IPS DF 6.9 (cell line): ENCODE results near the gene ADSS2.
A peak's percentile ranks its signal among the peaks of the same experiment; 100 is the strongest.

ENCODE experiments used
- DNase-seq: peaks from one replicate; pipeline ENCODE4 v3.0.0-alpha.2; 2013; ENCODE audit warnings: low read depth, low spot score
- H3K27ac ChIP-seq: one replicate; pipeline ENCODE4 v1.5.1; 2013; ENCODE audit warnings: low read length, control low read depth
- H3K27me3 ChIP-seq: 2 replicates; pipeline ENCODE4 v1.6.1; 2013; ENCODE audit warnings: mild to moderate bottlenecking, low read length; ENCODE audit not compliant: control insufficient read depth, insufficient read depth
- H3K36me3 ChIP-seq: 2 replicates; pipeline ENCODE4 v1.6.1; 2013; ENCODE audit warnings: low read length; ENCODE audit not compliant: control insufficient read depth, insufficient read depth
- H3K4me1 ChIP-seq: 2 replicates; pipeline ENCODE4 v1.6.1; 2013; ENCODE audit warnings: low read length; ENCODE audit not compliant: control insufficient read depth, insufficient read depth
- H3K4me3 ChIP-seq: 2 replicates; pipeline ENCODE4 v1.5.1; 2013; ENCODE audit warnings: mild to moderate bottlenecking, low read length
- H3K9me3 ChIP-seq: 2 replicates; pipeline ENCODE4 v1.6.1; 2013; ENCODE audit warnings: low read length, inconsistent platforms; ENCODE audit not compliant: control insufficient read depth, insufficient read depth
- WGBS: extraction: QIAGEN DNeasy Blood & Tissue Kit; methylation state at CpG from one replicate; pipeline ENCODE4 v1.1.7; 2013; ENCODE audit warnings: mixed read lengths, missing lambda C conversion rate; ENCODE audit not compliant: insufficient read length, insufficient coverage; 5-methylcytosine and 5-hydroxymethylcytosine counted together

ADSS2 gene

DNA sequence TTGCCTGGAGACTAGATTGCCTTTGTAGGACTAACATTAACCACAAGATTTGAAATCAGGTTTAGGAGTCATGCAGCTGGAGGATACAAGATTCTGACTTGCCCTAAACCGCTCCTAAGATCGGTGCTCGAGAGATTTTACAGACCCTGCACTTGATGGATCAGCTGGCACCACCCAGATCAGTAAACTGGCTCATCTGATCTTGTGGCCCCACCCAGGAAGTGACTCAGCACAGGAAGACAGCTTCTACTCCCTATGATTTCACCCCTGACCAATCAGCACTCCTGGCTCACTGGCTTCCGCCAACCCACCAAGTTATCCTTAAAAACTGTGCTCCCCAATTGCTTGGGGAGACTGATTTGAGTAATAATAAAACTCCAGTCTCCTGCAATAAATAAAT lies 8.5 kb upstream of the ADSS2 start:
- H3K27ac ChIP-seq, result no peak overlapping the region
- WGBS, result no CpG with 5 or more reads among the region's 4 CpGs
- DNase-seq, result no peak

DNA sequence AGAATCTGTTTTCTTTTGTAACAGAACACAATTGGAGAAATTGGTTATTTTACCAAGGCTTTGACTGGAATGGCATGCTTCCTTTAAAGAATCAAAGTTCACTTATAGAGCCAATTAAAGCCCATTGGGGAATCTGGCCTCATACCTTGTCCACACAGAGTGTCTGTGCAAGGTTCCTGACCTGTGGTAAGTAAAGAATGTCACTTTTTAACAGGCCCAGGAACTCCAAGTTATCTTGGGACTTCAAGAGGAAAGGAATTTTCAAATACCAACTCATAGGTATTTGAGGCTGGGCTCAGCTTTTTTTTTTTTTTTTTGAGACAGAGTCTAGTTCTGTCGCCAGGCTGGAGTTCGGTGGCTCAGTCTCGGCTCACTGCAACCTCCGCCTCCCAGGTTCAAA lies 7.1 kb upstream of the ADSS2 start:
- no CpG with 5 or more reads among the region's 4 CpGs for WGBS
- DNase-seq, result no peak
- Histone ChIP-seq H3K27me3 (no peaks in the 10 kb centered on the region), H3K4me1 (peaks cover 5% of the 10 kb centered on the region; the same call in 1 of the 2 replicates), H3K9me3 (no peaks in the 10 kb centered on the region; the same call in 1 of the 2 replicates), H3K4me3 (no peak overlapping the region), H3K27ac (no peak overlapping the region), H3K36me3 (no peaks in the 10 kb centered on the region; the same call in 1 of the 2 replicates)

More for the DNA sequence above, 8.5 kb upstream of the ADSS2 start:
- no peaks in the 10 kb centered on the region for H3K27me3 ChIP-seq
- H3K4me1 ChIP-seq, result peaks cover 3% of the 10 kb centered on the region; the same call in 1 of the 2 replicates
- H3K36me3 ChIP-seq, result no peaks in the 10 kb centered on the region; the same call in 1 of the 2 replicates
- no peak overlapping the region for H3K4me3 ChIP-seq
- no peaks in the 10 kb centered on the region; the same call in 1 of the 2 replicates for H3K9me3 ChIP-seq

DNA sequence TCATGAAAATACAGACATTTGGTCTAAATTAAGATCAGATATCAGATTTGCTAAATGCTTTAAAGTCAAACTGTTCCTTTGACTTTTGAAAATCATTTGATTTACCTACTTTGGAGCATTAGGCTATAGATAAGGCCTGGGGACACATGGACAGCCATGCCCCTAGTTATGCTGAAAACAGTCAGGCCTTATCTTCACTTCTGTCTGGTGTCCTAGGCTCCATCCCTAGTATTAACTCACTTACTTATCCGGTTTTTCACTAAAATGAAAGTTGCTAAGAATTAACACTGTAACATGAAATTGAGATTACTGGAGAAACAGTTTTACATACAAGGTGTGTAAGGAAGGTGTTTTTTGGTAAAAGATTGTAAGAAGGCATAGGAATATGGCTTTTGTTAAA lies 4.9 kb upstream of the ADSS2 start:
- Histone ChIP-seq H3K27ac (no peak overlapping the region), H3K4me1 (peaks cover 7% of the 10 kb centered on the region), H3K9me3 (no peaks in the 10 kb centered on the region; the same call in 1 of the 2 replicates), H3K36me3 (no peaks in the 10 kb centered on the region; the same call in 1 of the 2 replicates), H3K4me3 (no peak overlapping the region), H3K27me3 (no peaks in the 10 kb centered on the region)
- no peak for DNase-seq
- no CpG with 5 or more reads among the region's 1 CpG for WGBS

DNA sequence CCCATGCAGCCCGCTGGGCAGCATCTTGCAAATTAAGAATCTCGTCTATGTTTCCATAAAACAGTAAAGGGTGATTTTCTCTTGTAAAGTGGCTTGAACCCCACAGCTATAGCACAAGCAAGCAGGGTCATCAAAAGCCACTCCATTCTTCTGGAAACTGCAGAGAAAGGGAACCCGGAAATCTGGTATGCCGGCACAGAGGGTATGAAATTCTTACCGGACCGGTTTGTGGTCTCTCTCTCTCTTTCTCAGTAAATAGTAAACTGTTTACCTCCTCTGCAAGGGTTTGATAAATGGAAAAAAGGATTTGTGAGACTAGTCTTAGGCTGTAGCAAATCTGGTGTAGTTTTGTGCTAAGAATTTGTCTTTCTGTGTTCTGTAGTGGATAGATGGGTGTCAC lies 2.7 kb upstream of the ADSS2 start:
- WGBS, result no CpG with 5 or more reads among the region's 6 CpGs
- H3K9me3 ChIP-seq, result no peaks in the 10 kb centered on the region
- H3K27ac ChIP-seq, result no peak overlapping the region
- no peaks in the 10 kb centered on the region; the same call in 1 of the 2 replicates for H3K36me3 ChIP-seq
- DNase-seq, result no peak
- no peaks in the 10 kb centered on the region for H3K27me3 ChIP-seq
- peaks cover 7% of the 10 kb centered on the region for H3K4me1 ChIP-seq
- no peak overlapping the region for H3K4me3 ChIP-seq

DNA sequence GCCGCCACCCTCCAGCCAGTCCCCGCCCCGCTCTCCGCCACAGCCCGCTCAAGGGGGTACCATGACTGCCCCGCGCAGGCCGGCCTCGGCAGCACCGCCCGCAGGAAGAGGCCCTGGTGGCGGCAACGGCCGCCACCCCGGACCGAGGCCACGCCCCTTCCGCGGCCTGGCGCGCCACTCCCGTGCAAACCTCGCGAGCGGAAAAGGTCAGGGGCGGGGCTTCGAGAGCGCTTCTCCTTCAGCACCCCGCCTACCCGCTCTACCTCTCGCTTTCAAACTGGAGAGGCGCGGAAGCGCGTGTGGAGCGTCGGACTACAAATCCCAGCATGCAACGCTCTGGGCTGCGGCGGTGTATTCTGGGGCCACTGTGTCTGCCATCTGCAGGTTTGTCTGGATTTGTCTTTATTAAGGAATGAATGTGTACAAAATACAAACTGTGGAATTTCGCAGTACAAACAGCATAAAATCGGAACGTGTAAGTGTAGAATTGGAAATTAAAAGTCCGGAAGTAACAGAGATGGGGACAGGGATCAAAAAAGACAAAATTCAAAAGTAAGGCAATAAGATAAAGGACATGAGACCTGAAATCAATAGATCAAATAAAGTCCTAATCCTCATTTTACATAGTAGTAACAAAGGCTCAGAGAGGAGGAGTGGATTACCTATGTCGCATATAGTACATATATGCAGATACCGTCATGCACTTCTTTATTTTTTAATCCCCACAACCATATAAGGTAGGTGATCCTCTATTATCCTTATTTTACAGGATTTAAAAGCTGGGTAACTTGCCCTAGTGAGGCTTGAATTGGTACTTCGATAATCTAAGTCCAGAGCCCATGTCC lies 464 bp upstream of the ADSS2 start:
- peak; percentile 97 for DNase-seq
- H3K4me3 ChIP-seq, result peak overlapping the region; percentile 94; the same call in 1 of the 2 replicates
- peaks cover 7% of the 10 kb centered on the region for H3K4me1 ChIP-seq
- no peaks in the 10 kb centered on the region for H3K27me3 ChIP-seq
- no peaks in the 10 kb centered on the region; the same call in 1 of the 2 replicates for H3K36me3 ChIP-seq
- H3K27ac ChIP-seq, result no peak overlapping the region
- no peaks in the 10 kb centered on the region for H3K9me3 ChIP-seq
- WGBS, result no CpG with 5 or more reads among the region's 47 CpGs

DNA sequence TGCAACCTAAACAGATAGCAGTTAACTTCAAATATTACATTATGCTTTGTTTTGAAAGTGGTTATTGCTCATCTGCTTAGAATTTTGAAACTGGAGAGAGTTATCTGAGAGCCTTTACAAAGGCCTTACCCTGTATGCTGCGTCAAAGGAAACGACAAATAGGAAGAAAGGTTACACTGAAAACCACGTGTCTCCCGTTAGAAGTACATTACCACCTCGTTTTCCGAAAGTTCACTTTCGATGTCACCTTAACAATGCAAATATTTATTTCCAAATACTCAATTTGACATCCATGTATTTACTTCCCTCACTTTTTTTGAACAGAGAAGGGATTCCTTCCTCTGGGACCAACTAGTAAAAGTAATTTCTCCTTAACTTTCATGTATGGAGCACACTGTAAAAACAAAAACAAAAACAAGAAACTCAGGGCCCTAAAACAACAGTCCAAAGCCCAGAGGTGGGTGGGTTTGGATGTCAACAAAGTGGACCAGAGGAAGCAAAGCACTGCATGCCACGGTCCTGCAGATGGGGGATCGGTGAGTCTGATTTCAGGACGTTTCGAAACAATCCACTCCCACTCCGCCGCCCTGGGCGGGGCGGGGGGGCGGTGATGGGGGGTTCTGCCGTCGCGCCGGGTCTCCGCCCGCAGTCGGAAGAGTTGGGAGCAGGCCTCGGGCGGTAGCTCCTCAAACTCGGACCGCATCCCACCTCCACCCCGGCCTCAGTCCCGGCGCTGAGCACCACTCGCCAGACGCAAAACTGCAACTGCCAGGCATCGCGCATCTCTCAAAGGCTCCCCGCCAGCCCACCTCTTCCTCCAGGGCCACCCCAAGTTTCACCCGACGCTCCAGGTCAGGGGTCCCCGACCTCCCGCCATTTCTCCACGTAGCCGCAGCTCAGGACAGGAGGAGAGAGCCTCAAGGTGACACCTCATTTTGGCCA lies 841 bp downstream of the ADSS2 start:
- peaks cover 4% of the 10 kb centered on the region for H3K4me1 ChIP-seq
- no peaks in the 10 kb centered on the region for H3K9me3 ChIP-seq
- H3K27me3 ChIP-seq, result no peaks in the 10 kb centered on the region
- no peak overlapping the region for H3K27ac ChIP-seq
- peak overlapping the region; percentile 94 for H3K4me3 ChIP-seq
- no peaks in the 10 kb centered on the region; the same call in 1 of the 2 replicates for H3K36me3 ChIP-seq
- DNase-seq, result no peak
- no CpG with 5 or more reads among the region's 41 CpGs for WGBS

DNA sequence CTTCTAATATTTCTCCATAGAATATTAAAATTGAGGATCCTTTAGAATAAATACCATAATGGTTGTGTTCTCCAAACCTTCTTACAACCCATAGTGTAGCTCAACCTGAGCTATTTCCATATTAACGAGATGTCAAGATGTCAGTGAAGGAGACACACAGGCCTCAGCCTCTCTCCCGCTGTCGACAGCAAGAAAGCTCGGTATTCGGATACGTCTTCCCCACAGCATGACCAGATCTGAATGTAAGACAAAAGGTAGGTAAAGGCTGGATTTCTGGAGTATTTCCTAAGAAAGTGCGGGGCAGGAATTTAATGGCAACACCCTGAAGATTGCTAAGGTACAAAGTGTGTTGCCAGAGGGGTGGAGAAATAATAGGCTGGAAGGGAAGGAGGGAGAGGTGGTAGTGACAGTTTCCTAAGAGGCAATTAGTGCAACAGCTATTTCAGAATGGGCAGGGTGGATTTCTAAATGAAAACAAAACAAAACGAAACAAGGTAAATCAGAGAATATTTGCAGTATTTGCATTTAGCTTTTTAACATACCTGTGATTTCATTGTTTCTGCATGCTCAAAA lies 1.7 kb downstream of the ADSS2 start:
- Histone ChIP-seq H3K9me3 (no peaks in the 10 kb centered on the region), H3K36me3 (no peaks in the 10 kb centered on the region; the same call in 1 of the 2 replicates), H3K4me1 (peaks cover 3% of the 10 kb centered on the region), H3K27ac (no peak overlapping the region), H3K4me3 (no peak overlapping the region; the same call in 1 of the 2 replicates), H3K27me3 (no peaks in the 10 kb centered on the region)
- no CpG with 5 or more reads among the region's 8 CpGs for WGBS
- no peak for DNase-seq

DNA sequence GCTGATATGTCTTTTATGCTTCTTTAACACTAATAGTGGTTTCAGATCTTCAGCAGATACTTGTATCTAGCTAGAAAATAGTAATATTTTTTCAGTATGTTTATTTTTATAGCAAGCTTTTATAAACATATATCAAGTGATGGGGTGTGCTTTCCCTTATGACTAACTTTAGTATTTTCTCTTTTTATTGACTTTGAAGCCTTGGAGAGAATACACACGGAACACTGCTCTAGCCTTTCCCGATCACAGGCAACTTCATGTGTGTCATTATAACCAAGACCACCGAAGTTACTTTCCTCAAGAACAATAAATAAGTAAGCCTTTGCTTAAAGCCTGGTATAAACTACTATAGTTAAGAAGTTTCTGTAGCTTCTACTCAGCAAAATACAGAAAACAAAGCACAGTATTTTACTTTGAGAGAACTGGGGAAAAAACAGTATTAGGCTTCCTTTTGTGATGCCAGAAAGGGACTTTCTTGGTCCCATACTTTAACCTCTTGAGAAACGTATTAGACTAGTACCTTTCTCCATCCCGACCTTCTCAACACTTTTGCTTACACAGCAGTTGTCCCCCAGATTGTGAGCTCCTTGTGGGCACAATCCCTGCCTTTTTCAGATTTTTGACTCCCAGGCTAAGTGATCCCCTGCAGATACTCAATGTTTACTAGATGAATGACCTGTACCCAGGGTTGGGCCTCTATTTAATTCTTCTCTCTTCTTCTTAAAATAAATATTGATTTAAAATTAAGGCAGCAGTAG lies 3.3 kb downstream of the ADSS2 start:
- Histone ChIP-seq H3K27ac (no peak overlapping the region), H3K4me1 (peaks cover 1% of the 10 kb centered on the region; the same call in 1 of the 2 replicates), H3K36me3 (no peaks in the 10 kb centered on the region; the same call in 1 of the 2 replicates), H3K27me3 (no peaks in the 10 kb centered on the region), H3K4me3 (no peak overlapping the region), H3K9me3 (no peaks in the 10 kb centered on the region)
- no CpG with 5 or more reads among the region's 5 CpGs for WGBS
- no peak for DNase-seq

DNA sequence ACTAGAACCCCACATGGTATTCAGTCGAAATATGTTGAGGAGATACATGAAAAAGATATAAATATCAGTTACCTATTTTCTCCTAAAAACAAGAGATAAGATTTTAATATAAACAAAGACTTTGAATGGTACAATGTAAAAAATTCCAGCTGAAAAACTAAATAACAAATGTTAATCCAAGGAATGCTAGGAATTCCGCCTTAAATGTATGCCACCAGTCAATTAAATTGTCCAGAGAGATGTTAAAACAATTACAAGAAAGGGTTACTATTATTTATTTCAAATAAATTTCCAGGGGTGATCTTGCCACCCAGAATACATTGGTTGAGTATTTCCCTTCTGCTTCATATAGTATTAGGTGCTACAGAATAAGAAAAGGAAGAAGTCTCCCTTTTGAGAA lies 4.2 kb downstream of the ADSS2 start:
- DNase-seq, result no peak
- Histone ChIP-seq H3K36me3 (no peaks in the 10 kb centered on the region; the same call in 1 of the 2 replicates), H3K4me1 (peaks cover 1% of the 10 kb centered on the region; the same call in 1 of the 2 replicates), H3K4me3 (no peak overlapping the region), H3K27ac (no peak overlapping the region), H3K9me3 (no peaks in the 10 kb centered on the region), H3K27me3 (no peaks in the 10 kb centered on the region)
- WGBS, result no CpG with 5 or more reads among the region's 2 CpGs
